Nephron progenitor cell (in vitro differentiated cells): ENCODE results near the gene POLR3E.
A peak's percentile ranks its signal among the peaks of the same experiment; 100 is the strongest.

ENCODE experiments used
- DNase-seq: peaks from one replicate; pipeline ENCODE4 v3.0.0; 2021
- H3K27ac Mint-ChIP-seq: 2 replicates; pipeline ENCODE4 v1.8.0; 2021; ENCODE audit warnings: mild to moderate bottlenecking, moderate library complexity, mixed read lengths
- H3K27me3 Mint-ChIP-seq: 2 replicates; pipeline ENCODE4 v1.8.0; 2021; ENCODE audit warnings: mild to moderate bottlenecking, low read depth, mixed read lengths; ENCODE audit not compliant: poor library complexity
- H3K36me3 Mint-ChIP-seq: 2 replicates; pipeline ENCODE4 v1.8.0; 2021; ENCODE audit warnings: low read depth, mixed read lengths
- H3K4me1 Mint-ChIP-seq: 2 replicates; pipeline ENCODE4 v1.8.0; 2021; ENCODE audit warnings: mixed read lengths
- H3K4me3 Mint-ChIP-seq: 2 replicates; pipeline ENCODE4 v1.8.0; 2021; ENCODE audit warnings: mild to moderate bottlenecking, moderate library complexity, mixed read lengths
- H3K9me3 Mint-ChIP-seq: 2 replicates; pipeline ENCODE4 v1.8.0; 2021; ENCODE audit warnings: mild to moderate bottlenecking, moderate library complexity, mixed read lengths
- TF ChIP-seq, protein P1 (sequence below): fragments of 200-600 bp; sonication (generic); IDR thresholded peaks from 2 replicates; pipeline ENCODE4 v1.5.0; 2021; ENCODE audit warnings: antibody characterized with exemption

Gene POLR3E

DNA sequence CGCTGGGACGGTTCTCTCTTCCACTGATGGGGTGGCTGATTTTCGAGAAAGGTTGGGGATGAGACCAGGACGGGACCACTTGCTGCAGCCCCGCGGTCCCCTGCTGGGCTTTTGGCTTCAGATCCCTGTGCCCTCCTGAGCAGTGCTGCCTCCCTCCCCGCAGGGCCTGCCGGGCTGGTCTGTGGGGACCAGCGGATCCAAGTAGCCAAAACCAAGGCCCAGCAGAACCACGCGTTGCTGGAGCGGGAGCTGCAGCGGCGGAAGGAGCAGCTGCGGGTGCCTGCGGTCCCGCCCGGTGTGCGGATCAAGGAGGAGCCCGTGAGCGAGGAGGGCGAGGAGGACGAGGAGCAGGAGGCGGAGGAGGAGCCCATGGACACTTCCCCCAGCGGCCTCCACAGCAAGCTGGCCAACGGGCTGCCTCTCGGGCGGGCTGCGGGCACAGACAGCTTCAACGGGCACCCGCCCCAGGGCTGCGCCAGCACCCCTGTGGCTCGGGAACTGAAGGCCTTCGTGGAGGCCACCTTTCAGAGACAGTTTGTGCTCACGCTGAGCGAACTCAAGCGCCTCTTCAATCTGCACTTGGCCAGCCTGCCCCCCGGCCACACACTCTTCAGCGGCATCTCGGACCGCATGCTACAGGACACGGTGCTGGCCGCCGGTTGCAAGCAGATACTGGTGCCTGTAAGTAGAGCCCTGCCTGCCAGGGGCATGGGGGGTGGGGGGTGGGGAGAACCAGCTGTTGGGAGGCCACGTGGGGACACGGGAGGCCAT, 28.6 kb downstream of the POLR3E start:
- Mint-ChIP-seq H3K36me3 (peaks cover 10% of the 10 kb centered on the region), H3K4me3 (no peak overlapping the region), H3K4me1 (no peaks in the 10 kb centered on the region), H3K27me3 (peaks cover 5% of the 10 kb centered on the region), H3K9me3 (no peaks in the 10 kb centered on the region), H3K27ac (no peak overlapping the region)
- TF ChIP-seq, protein P1, sequence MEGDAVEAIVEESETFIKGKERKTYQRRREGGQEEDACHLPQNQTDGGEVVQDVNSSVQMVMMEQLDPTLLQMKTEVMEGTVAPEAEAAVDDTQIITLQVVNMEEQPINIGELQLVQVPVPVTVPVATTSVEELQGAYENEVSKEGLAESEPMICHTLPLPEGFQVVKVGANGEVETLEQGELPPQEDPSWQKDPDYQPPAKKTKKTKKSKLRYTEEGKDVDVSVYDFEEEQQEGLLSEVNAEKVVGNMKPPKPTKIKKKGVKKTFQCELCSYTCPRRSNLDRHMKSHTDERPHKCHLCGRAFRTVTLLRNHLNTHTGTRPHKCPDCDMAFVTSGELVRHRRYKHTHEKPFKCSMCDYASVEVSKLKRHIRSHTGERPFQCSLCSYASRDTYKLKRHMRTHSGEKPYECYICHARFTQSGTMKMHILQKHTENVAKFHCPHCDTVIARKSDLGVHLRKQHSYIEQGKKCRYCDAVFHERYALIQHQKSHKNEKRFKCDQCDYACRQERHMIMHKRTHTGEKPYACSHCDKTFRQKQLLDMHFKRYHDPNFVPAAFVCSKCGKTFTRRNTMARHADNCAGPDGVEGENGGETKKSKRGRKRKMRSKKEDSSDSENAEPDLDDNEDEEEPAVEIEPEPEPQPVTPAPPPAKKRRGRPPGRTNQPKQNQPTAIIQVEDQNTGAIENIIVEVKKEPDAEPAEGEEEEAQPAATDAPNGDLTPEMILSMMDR = no peak
- DNase-seq = no peak

DNA sequence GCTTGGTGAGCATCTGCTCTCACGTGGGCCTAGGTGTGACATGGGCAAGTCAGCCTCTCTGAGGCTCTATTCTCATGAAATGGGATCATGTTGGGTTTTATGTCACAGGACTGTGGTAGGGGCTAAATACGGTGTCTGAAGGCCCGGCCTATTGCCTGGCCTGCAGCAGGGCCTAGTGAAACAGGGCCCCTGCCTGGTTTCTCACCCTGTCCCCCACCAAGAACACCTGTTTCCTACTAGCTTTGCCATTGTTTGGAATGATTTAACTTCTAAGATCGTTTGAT, 29.1 kb downstream of the POLR3E start:
- Mint-ChIP-seq H3K9me3 (no peaks in the 10 kb centered on the region), H3K4me3 (no peak overlapping the region), H3K36me3 (peaks cover 13% of the 10 kb centered on the region), H3K27ac (no peak overlapping the region), H3K4me1 (no peaks in the 10 kb centered on the region), H3K27me3 (peaks cover 5% of the 10 kb centered on the region)
- DNase-seq = no peak
- TF ChIP-seq, protein P1 = no peak

DNA sequence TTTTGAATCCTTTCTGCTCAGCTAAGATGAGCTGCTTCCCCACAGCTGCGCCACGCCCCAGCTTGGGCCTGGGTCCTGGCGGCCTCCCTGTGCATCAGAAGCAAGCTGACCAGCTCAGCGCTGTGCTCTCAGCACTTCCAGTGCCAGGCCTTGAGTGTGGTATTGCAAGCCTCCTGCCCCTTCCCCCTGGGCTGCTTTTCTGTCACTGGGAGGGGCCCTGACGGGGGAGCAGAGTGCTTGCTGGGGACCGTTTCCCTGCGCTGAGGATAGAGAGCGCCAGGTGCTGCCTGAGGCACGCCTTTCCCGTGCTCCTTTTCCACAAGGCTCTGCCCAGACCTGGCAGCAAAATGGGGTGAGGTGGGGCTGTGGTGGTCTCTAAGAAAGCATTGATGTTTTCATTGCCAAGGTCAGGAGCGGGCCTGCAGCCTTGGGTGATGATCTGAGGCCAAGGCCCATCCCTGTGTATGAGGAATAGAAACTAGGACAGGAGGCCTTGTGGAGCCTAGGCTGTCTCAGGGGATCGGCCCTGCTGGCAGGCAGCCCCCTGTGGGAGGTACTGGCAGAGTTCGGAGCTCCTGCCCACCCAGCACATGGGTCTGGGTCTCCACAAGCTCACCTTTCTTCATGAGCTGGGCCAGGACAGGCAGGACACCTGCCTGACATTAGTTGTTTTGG, 29.7 kb downstream of the POLR3E start:
- H3K9me3 Mint-ChIP-seq = no peaks in the 10 kb centered on the region
- no peak overlapping the region for H3K4me3 Mint-ChIP-seq
- no peak overlapping the region for H3K27ac Mint-ChIP-seq
- no peak for DNase-seq
- H3K4me1 Mint-ChIP-seq = no peaks in the 10 kb centered on the region
- H3K36me3 Mint-ChIP-seq = peaks cover 19% of the 10 kb centered on the region
- peaks cover 5% of the 10 kb centered on the region for H3K27me3 Mint-ChIP-seq
- TF ChIP-seq, protein P1 = no peak

DNA sequence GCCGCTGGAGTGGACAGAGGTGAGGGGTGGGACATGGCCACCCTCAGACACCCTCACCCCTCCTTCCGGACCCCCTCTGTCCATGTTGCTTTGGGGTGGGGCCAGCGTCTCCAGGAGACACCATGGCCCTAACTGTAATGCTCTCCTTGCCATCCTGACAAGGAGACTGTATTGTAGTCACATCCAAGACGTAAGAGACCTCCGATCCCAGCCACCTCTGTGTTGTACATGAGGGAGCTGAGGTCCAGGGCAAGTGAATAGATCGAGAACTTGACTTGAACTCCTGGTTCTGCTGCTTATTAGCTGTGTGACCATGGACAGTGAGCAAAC, 30.2 kb downstream of the POLR3E start:
- no peak for DNase-seq
- no peak overlapping the region for H3K4me3 Mint-ChIP-seq
- H3K27me3 Mint-ChIP-seq = peaks cover 5% of the 10 kb centered on the region
- H3K4me1 Mint-ChIP-seq = no peaks in the 10 kb centered on the region
- H3K36me3 Mint-ChIP-seq = peaks cover 24% of the 10 kb centered on the region
- H3K27ac Mint-ChIP-seq = peak overlapping the region; percentile 64
- no peaks in the 10 kb centered on the region for H3K9me3 Mint-ChIP-seq
- TF ChIP-seq, protein P1 = no peak

DNA sequence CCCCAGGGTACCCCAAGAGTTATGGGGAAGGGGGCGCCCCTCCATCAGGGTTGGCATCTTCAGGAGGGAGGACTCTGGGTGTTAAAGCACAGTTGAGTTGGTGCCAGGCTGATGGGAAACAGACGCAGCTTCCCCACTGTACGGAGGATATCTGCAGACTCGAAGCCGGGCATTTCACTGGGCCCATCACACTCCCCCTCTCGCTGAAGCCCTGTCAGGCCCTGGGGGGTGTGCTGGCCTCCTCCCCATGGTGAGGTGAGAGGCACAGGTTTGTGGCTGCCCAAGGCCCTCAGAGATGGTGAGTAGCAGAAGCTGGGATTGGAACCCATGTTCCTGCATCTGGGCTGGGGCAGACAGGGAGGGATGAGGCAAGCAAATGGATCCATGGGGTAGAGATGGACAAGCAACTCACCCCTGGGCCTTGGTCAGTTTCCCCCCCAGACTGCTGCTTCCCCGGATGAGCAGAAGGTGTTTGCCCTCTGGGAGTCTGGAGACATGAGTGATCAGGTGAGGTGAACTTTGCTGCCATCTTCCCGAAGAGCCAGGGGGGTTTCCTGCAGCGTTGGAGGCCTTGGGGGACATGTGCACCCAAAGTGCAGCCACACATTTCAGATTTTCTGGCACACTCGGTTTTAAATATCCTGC, 31.0 kb downstream of the POLR3E start:
- Mint-ChIP-seq H3K4me3 (no peak overlapping the region), H3K9me3 (no peaks in the 10 kb centered on the region), H3K27ac (no peak overlapping the region), H3K27me3 (peaks cover 5% of the 10 kb centered on the region), H3K36me3 (peaks cover 28% of the 10 kb centered on the region), H3K4me1 (no peaks in the 10 kb centered on the region)
- DNase-seq = no peak
- TF ChIP-seq, protein P1 = no peak
